ENCODE results near the gene IL9R. TPM values are rescaled to one million over a fixed set of nuclear protein-coding genes. Genes with fewer than 3 reads are reported as not detected.
"Not testable (repeated sequence)": the region's sequence is repeated elsewhere in the genome, so short reads cannot be mapped to it uniquely, and the experiment has no call there.

The IL9R gene
- polyA plus RNA-seq, 1 donor = 0.48 TPM

DNA sequence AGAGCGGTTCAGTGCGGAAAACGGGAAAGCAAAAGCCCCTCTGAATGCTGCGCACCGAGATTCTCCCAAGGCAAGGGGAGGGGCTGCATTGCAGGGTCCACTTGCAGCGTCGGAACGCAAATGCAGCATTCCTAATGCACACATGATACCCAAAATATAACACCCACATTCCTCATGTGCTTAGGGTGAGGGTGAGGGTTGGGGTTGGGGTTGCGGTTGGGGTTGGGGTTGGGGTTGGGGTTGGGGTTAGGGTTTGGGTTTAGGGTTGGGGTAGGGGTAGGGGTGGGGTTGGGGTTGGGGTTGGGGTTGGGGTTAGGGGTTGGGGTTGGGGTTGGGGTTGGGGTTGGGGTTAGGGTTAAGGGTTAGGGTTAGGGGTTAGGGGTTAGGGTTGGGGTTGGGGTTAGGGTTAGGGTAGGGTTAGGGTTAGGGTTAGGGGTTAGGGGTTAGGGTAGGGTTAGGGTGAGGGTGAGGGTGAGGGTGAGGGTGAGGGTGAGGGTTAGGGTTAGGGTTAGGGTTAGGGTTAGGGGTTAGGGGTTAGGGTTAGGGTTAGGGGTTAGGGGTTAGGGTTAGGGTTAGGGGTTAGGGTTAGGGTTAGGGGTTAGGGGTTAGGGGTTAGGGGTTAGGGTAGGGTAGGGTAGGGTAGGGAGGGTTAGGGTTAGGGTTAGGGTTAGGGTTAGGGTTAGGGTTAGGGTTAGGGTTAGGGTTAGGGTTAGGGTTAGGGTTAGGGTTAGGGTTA, 32.4 kb downstream of the IL9R start:
- DNase-seq = not testable (repeated sequence)
- no CpG with 5 or more reads among the region's 9 CpGs for WGBS (ENCODE audit: insufficient coverage, low lambda C conversion rate)

DNA sequence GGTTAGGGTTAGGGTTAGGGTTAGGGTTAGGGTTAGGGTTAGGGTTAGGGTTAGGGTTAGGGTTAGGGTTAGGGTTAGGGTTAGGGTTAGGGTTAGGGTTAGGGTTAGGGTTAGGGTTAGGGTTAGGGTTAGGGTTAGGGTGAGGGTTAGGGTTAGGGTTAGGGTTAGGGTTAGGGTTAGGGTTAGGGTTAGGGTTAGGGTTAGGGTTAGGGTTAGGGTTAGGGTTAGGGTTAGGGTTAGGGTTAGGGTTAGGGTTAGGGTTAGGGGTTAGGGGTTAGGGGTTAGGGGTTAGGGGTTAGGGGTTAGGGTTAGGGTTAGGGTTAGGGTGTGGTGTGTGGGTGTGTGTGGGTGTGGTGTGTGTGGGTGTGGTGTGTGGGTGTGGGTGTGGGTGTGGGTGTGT, 33.0 kb downstream of the IL9R start:
- H3K27me3 ChIP-seq (ENCODE audit: control insufficient read depth, insufficient read depth, low read length); H3K36me3 ChIP-seq (ENCODE audit: control insufficient read depth, insufficient read depth, low read length): not testable (repeated sequence)

More for the DNA sequence above, 32.4 kb downstream of the IL9R start:
- not testable (repeated sequence) for H3K4me3 ChIP-seq (ENCODE audit: low read length); H3K9me3 ChIP-seq (ENCODE audit: control insufficient read depth, low read depth, low read length); H3K4me1 ChIP-seq (ENCODE audit: control insufficient read depth, insufficient read depth, low read length); H3K27ac ChIP-seq (ENCODE audit: low read length); H3K36me3 ChIP-seq (ENCODE audit: control insufficient read depth, insufficient read depth, low read length); H3K27me3 ChIP-seq (ENCODE audit: control insufficient read depth, insufficient read depth, low read length)

More for the DNA sequence above, 33.0 kb downstream of the IL9R start:
- H3K4me3 ChIP-seq (ENCODE audit: low read length); H3K4me1 ChIP-seq (ENCODE audit: control insufficient read depth, insufficient read depth, low read length); H3K9me3 ChIP-seq (ENCODE audit: control insufficient read depth, low read depth, low read length); DNase-seq; H3K27ac ChIP-seq (ENCODE audit: low read length): not testable (repeated sequence)

Other genes with a start within 250 kb of the IL9R start
- 35.5 TPM for gene VAMP7, start 116.4 kb upstream of the IL9R start, polyA plus RNA-seq

All from large intestine (tissue), 3 donors.